D721Med (cell line): ENCODE measurements around the gene TFPI2.
"Not testable (repeated sequence)": the region's sequence is repeated elsewhere in the genome, so short reads cannot be mapped to it uniquely, and the experiment has no call there.

Experiments
- DNase-seq: peaks from one replicate; pipeline ENCODE4 v3.0.0; 2011; ENCODE audit warnings: low spot score; ENCODE audit not compliant: insufficient read length
- FAIRE-seq: peaks from 2 replicates; lab custom pipeline; 2011; peaks lifted over from hg19 to GRCh38; lab: Jason Lieb, UNC
- CTCF ChIP-seq: IDR thresholded peaks from 2 replicates; pipeline ENCODE4 v1.5.1; 2012; ENCODE audit warnings: mild to moderate bottlenecking, control low read depth; ENCODE audit not compliant: insufficient read depth; ENCODE audit errors: missing control alignments

The TFPI2 gene

DNA sequence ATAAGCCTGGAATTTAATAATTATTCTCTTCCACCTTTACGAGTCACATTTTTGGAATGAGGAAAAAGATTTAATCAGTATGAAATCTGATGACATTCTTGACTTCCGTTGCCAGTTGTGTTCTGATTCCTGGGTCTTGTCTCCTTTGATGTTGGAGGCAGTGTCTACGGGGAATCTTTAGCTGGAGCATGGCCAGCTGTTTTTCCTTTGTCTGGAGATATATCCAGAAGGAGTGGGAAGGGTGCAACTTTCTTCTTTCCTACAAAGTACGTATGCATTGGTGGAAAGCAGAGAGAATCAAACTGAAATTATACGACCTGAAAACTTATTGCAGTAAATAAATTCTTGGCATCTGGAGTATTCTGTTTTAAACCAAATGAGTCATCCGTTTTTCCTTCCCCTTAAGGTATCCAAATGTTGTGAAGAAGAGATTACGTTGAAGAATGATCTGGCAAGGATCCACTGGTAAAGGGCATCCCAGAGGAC lies 24.1 kb upstream of the TFPI2 start:
- FAIRE-seq: no peak
- TF ChIP-seq CTCF: no peak
- DNase-seq: no peak

DNA sequence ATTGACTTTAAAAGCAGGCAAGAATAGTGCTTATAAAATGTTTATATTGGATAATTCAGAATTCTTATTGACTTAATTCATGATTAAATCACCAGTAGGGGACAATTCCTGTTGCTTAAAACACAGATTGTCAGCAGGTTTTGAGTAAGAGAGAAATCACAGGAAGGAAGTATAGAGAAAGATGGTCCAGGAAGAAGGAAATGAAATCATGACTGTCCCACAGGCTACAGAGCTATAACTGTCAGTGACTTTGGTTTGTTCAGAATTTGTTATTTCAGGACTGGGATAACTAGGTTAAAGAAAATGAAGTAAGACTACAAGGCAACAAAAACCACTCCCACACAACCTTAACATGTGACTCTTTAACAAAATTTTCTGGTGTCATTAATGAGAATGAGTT lies 22.6 kb upstream of the TFPI2 start:
- TF ChIP-seq CTCF: no peak
- DNase-seq: no peak
- FAIRE-seq: no peak

DNA sequence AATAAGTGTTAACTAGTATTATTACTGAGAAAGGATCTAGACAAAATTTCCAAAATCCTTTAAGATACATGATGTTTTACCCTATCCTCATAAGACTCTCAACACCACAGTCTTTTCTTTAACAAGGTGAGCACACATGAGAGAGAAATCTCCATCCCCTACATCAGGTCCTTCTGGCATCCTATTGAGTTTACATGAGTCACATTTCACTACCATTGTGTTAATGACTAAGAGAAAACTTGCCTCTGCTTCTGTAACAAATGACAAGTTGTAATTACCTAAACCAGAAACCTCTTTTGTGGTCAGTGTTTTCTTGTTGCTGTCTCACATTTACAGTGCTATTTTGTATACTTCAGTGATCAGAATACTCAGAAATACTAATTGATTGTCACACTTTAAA lies 21.1 kb upstream of the TFPI2 start:
- FAIRE-seq: peak; percentile 71

GRCh38 chr7:93911242-93911641 lies 20.7 kb upstream of the TFPI2 start:
- DNase-seq, FAIRE-seq: not testable (repeated sequence)

More for the DNA sequence above, 21.1 kb upstream of the TFPI2 start:
- not testable (repeated sequence) for DNase-seq

- FAIRE-seq (no peak), DNase-seq (no peak)
- TF ChIP-seq CTCF: no peak
Measured at GRCh38 chr7:93910076-93910994, 19.8 kb upstream of the TFPI2 start.

GRCh38 chr7:93906267-93906666 lies 15.7 kb upstream of the TFPI2 start, which contains the start of gene GNGT1:
Gene GNGT1, plus strand, starts transcription at chr7:93906567. Its CDS starts 180 bp downstream, at chr7:93906747.
- DNase-seq (no peak), FAIRE-seq (no peak)
- no peak for TF ChIP-seq CTCF

DNA sequence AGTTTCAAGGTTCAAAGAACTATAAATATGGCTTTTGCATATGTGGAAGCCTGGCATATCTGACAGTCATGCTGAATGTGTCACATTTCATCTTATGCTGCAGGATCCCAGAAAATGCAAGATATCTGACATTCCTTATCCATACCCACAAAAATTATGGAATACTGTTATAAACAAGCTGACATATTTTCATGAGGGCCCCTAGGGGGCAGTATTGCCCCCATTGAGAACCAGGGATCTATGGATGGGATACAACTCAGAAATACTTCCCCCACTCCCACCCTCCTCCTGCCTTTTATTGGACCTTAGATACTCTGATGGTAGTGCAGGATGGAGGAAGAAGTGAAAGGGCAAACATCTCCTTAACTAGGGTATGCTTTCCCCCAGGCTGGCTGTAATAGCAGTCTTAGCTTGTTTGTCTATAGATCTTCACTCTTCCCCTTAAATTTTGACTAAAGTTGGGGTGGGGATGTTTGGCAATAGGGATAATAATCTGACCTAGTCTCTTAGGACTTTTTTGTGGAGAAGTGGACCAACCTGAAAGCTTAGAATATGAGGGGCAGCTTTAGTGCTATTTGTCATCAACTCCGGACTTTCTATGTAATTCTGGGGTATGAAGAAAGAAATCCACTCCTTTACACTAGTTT lies 12.3 kb upstream of the TFPI2 start:
- TF ChIP-seq CTCF: peak; percentile 56
- no peak for DNase-seq
- FAIRE-seq: no peak

DNA sequence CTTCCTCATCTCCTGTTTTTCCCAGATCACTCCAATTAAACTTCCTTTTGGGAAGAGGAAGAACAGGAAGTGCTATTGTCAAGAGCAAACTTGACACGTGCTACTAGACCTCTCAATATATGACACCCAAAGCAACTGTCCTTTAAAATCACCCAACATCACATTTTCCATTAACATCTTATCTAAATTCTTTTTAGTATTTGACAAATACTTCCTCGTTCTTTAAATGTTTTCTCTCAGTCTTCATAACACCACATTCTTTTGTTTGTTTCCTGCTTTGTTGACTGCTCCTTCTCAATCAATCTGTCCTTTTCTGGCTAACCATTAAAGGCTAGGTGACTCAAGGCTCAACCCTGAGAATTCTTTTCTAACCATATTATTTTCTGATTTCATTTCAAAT lies 7.1 kb upstream of the TFPI2 start:
- DNase-seq (no peak), FAIRE-seq (no peak)
- TF ChIP-seq CTCF: no peak
